WI38 (cell line): ENCODE measurements around the gene PCCA.
"Not testable (repeated sequence)": the region's sequence is repeated elsewhere in the genome, so short reads cannot be mapped to it uniquely, and the experiment has no call there.

Experiments used
- H3K4me3 ChIP-seq: 2 replicates; pipeline ENCODE4 v1.5.1; 2011; ENCODE audit warnings: low read depth, mild to moderate bottlenecking, control low read depth, low read length
- CTCF ChIP-seq: IDR thresholded peaks from 2 replicates; pipeline ENCODE4 v1.5.1; 2012; ENCODE audit warnings: low read depth, mild to moderate bottlenecking, control low read depth, low read length

The PCCA gene

DNA sequence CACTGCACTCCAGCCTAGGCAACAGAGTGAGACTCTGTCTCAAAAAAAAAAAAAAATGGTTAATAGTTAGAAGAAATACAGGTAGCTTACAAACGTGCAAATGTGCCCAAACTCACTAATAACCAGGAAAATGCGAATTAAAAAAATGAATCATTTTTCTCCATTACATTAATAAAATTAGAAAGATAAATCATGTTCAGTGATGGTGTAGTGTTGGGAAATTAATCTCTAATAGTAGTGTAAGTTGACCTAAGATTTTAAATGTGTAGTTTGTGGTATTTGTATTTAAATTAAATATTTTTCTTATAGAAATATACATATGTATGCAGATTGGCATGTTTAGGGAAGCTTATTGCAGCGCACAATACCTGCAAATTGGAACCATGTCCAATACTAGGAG, 57.6 kb downstream of the PCCA start:
- TF ChIP-seq CTCF = no peak
- no peak overlapping the region for H3K4me3 ChIP-seq

DNA sequence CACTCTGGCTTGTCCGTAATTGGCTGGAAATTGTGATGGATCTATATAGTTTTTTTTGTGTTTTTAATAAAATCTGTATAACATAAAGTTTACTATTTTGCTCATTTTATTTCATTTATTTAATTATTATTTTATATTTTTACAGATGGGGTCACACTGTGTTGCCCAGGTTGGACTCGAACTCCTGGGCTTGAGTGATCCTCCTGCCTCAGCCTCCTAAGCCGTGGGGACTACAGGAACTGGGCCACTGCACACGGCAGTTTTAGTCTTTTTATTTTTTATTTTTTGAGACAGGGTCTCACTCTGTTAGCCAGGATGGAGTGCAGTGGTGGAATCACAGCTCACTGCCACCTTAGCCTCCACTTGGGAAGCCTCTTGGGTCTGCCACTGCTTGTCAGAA, 58.9 kb downstream of the PCCA start:
- no peak overlapping the region for H3K4me3 ChIP-seq
- TF ChIP-seq CTCF = no peak

GRCh38 chr13:100148422-100148821, 59.5 kb downstream of the PCCA start:
- TF ChIP-seq CTCF = no peak
- no peak overlapping the region for H3K4me3 ChIP-seq

- TF ChIP-seq CTCF = no peak
- H3K4me3 ChIP-seq = no peak overlapping the region
Measured at GRCh38 chr13:100149389-100149788, 60.5 kb downstream of the PCCA start.

DNA sequence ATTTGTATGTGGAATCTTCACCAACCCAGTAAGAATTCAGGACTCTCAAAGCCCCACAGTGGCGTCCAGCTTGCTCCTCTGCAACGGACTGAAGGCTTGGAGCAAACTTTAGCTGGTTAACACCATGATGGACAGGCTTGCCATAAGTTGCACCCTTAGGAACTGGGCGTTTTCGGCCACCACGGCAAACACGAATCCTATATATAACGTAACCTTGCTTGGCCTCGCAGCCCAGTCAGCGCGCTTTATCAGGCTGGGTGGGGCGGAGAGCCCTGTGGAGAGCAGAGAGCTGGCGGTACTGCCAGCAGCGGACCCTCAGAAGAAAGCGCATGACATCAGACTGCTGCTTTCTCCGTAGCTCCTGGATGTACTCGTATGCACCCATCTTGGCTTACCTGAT, 61.8 kb downstream of the PCCA start:
- H3K4me3 ChIP-seq = not testable (repeated sequence)

DNA sequence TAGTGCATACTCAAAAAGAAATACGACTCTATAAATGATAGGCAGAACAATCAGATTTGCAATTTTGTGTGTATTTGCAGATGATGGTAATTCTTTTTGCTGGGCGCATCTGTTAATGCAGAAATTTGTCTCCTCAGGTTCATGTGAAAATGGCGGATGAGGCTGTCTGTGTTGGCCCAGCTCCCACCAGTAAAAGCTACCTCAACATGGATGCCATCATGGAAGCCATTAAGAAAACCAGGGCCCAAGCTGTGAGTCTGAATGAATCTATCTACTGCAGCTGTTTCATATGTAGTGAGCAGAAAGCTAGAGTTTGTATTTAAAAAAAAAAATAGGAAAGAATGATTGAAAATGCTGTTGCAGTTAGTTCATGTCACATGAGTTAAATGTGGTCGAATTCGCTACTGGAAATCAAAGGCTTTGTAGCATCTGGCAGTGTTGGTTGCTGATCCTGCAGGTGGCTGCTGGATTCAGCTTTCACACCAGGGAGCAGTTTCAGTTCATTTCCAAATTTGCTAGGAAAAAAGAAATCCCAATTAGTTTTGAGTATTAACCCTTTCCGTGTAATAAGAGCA, 66.0 kb downstream of the PCCA start:
- no peak overlapping the region for H3K4me3 ChIP-seq
- no peak for TF ChIP-seq CTCF

DNA sequence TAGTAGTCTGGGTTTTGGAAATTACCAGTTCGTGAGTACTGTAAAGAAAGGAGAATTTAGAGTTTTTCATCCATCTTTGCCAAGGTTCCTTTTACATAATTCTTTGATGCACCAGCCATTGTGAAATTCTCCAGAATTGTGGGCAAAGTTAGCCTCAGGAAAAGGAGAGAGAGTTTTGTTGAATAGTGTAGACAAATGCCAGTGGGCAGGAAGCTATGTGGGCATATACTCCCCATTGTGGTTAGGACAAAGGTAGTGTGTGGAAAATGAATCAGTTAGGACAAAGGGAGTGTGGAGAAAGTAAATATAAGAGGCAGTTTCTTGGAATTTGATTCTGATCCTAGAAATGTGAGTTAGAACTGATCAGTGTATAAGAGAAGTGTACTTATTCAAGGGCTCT, 67.9 kb downstream of the PCCA start:
- H3K4me3 ChIP-seq = no peak overlapping the region
- TF ChIP-seq CTCF = no peak

- H3K4me3 ChIP-seq = no peak overlapping the region
- TF ChIP-seq CTCF = no peak
Measured at GRCh38 chr13:100158569-100158968, 69.7 kb downstream of the PCCA start.
